Mesodermal cell (in vitro differentiated cells): ENCODE measurements around the gene RRAGA.

ENCODE experiments used
- H3K27ac ChIP-seq: 2 replicates; pipeline ENCODE4 v1.7.0; 2013; ENCODE audit warnings: mild to moderate bottlenecking, low read depth, low read length, moderate library complexity; ENCODE audit not compliant: severe bottlenecking
- H3K36me3 ChIP-seq: 2 replicates; pipeline ENCODE4 v1.7.1; 2013; ENCODE audit warnings: mild to moderate bottlenecking, low read length, moderate library complexity; ENCODE audit not compliant: control insufficient read depth, insufficient read depth
- H3K4me1 ChIP-seq: one replicate; pipeline ENCODE4 v1.7.1; 2013; ENCODE audit warnings: mild to moderate bottlenecking, low read length; ENCODE audit not compliant: insufficient read depth, control insufficient read depth, poor library complexity, severe bottlenecking
- H3K4me3 ChIP-seq: 2 replicates; pipeline ENCODE4 v1.7.0; 2013; ENCODE audit warnings: low read length, control low read depth, mild to moderate bottlenecking; ENCODE audit not compliant: insufficient read depth, poor library complexity, severe bottlenecking; ENCODE audit errors: extremely low read depth
- H3K9me3 ChIP-seq: 2 replicates; pipeline ENCODE4 v1.7.1; 2013; ENCODE audit warnings: mild to moderate bottlenecking, low read length, moderate library complexity; ENCODE audit not compliant: control insufficient read depth
- WGBS, 2 experiments: methylation state at CpG; one replicate each; pipeline ENCODE4 v1.1.5; 2013; ENCODE audit warnings: missing lambda C conversion rate in 2 of 2; ENCODE audit not compliant: insufficient coverage in 2 of 2; 5-methylcytosine and 5-hydroxymethylcytosine counted together

RRAGA gene

GRCh38 chr9:19028835-19029451 lies 20.3 kb upstream of the RRAGA start:
- H3K9me3 ChIP-seq, result no peaks in the 10 kb centered on the region
- H3K27ac ChIP-seq, result no peak overlapping the region
- no peak overlapping the region for H3K4me3 ChIP-seq
- no peaks in the 10 kb centered on the region for H3K4me1 ChIP-seq
- no peaks in the 10 kb centered on the region for H3K36me3 ChIP-seq
- 24 to 26% methylated on average over 4 of the region's 8 CpGs for WGBS, 2 experiments

- no peaks in the 10 kb centered on the region for H3K4me1 ChIP-seq
- H3K4me3 ChIP-seq, result no peak overlapping the region
- H3K9me3 ChIP-seq, result no peaks in the 10 kb centered on the region
- H3K27ac ChIP-seq, result no peak overlapping the region
- no peaks in the 10 kb centered on the region for H3K36me3 ChIP-seq
- no CpG with 5 or more reads among the region's 1 CpG for WGBS, 2 experiments
Observed at GRCh38 chr9:19030899-19031298, 18.3 kb upstream of the RRAGA start.

DNA sequence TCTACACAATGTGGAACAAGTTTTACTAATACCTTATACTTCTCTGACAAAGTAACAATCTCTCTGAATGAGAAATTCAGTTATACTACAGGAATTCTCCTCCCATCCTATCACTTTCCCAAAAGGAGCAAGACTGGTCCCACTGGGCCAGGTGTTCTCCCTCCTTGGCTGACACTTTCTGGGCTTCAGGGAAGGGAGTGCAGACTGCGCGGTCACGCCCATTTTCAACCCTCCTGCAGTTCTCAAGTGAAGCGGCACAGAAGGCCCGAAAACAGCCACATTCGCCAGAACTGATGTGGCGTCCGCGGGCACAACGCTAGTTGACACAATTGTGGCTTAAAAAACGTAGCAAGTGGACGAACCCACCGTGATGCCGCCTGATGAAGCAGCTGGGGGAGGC lies 16.8 kb upstream of the RRAGA start:
- no peak overlapping the region for H3K4me3 ChIP-seq
- no peak overlapping the region for H3K27ac ChIP-seq
- no peaks in the 10 kb centered on the region for H3K36me3 ChIP-seq
- no peaks in the 10 kb centered on the region for H3K4me1 ChIP-seq
- 93 to 95% methylated on average over 14 of the region's 14 CpGs for WGBS, 2 experiments
- no peaks in the 10 kb centered on the region for H3K9me3 ChIP-seq

GRCh38 chr9:19033015-19033414 lies 16.2 kb upstream of the RRAGA start, which contains the start of gene SAXO1:
SAXO1 (minus strand) TSS chr9:19033209; CDS start chr9:19032908, 301 bp downstream.
- Histone ChIP-seq H3K9me3 (no peaks in the 10 kb centered on the region), H3K27ac (no peak within 1 kb of the TSS), H3K36me3 (no peaks in the 10 kb centered on the region), H3K4me1 (no peaks in the 10 kb centered on the region), H3K4me3 (no peak within 1 kb of the TSS)
- WGBS, 2 experiments, result 93 to 94% methylated on average over 19 to 20 of the region's 20 CpGs

DNA sequence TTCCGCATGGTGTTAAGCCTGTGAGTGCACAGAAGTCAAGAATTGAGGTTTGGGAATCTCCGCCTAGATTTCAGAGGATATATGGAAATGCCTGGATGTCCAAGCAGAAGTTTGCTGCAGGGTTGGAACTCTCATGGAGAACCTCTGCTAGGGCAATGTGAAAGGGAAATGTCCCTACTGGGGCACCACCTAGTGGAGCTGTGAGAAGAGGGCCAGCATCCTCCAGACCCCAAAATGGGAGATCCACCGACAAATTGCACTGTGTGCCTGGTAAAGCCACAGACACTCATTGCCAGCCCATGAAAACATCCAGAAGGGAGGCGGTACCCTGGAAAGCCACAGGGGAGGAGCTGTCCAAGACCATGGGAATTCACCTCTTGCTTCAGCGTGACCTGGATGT lies 12.6 kb upstream of the RRAGA start:
- H3K36me3 ChIP-seq, result no peaks in the 10 kb centered on the region
- H3K9me3 ChIP-seq, result no peaks in the 10 kb centered on the region
- H3K4me1 ChIP-seq, result no peaks in the 10 kb centered on the region
- H3K4me3 ChIP-seq, result no peak overlapping the region
- H3K27ac ChIP-seq, result no peak overlapping the region
- 95 to 100% methylated on average over 4 to 5 of the region's 5 CpGs for WGBS, 2 experiments

GRCh38 chr9:19049917-19050636 lies 850 bp downstream of the RRAGA start:
- Histone ChIP-seq H3K27ac (peak overlapping the region; percentile 97), H3K4me3 (peak overlapping the region; percentile 96), H3K36me3 (peaks cover 6% of the 10 kb centered on the region), H3K9me3 (no peaks in the 10 kb centered on the region), H3K4me1 (no peaks in the 10 kb centered on the region)
- 3 to 4% methylated on average over 28 to 32 of the region's 33 CpGs for WGBS, 2 experiments

DNA sequence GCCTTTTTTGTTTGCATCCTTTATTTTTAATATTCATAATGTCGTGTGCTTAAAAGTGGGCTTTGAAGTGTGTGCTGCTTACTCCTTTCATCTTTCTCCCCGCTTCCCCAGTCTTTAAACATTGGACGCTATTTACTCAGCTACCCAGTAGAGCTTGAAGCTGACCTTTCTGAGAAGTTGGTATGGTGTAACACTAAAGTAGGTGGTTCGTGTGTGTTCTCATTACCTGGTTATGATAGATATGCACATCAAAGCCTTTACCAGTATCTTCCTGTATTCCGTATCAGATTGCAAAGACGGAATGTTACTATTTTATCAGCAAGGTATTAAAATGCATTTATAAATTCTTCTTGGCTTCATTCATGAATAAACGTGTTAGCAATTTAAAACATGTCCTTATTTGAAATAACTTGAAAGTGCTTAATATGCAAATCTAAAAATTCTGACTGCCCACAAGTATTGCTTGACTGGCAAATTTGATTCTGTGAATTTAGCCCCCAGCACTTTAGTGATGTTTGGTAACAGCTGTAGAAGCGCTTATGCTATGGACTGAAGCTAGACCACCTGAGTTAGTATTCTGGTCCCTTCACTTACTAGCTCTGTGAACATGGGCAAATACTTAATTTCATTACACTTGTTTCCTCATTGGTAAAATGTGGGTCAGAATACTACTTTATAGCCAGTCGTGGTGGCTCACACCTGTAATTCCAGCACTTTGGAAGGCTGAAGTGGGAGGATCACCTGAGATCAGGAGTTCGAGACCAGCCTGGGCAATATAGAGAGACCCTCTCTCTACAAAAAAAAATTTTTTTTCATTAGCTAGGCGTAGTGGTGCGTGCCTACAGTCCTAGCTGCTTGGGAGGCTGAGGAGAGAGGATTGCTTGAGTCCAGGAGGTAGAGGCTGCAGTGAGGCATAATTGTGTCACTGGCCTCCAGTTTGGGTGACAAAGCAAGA lies 1.7 kb downstream of the RRAGA start:
- Histone ChIP-seq H3K36me3 (peaks cover 6% of the 10 kb centered on the region), H3K27ac (peak overlapping the region; percentile 97), H3K4me3 (peak overlapping the region; percentile 96), H3K4me1 (no peaks in the 10 kb centered on the region), H3K9me3 (no peaks in the 10 kb centered on the region)
- WGBS, 2 experiments, result 87 to 92% methylated on average over 2 of the region's 12 CpGs

DNA sequence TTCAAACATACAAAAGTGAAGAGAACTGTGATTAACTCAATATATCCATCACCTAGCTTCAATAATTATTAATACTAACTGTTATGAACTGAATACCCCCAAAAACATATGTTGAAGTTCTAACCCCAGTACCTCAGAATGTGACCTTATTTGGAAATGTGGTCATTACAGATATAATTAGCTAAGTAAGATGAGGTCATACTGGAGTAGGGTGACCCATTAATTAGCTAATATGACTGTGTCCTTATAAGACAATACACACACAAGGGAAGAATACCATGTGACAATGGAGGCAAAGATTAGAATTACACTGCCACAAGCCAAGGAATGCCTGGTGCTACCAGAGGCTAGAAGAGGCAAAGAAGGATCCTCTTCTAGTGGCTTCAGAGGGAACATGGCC lies 7.8 kb downstream of the RRAGA start:
- H3K36me3 ChIP-seq, result peaks cover 60% of the 10 kb centered on the region
- no peak overlapping the region for H3K4me3 ChIP-seq
- H3K27ac ChIP-seq, result no peak overlapping the region
- H3K9me3 ChIP-seq, result no peaks in the 10 kb centered on the region
- H3K4me1 ChIP-seq, result no peaks in the 10 kb centered on the region

- no peaks in the 10 kb centered on the region for H3K4me1 ChIP-seq
- peaks cover 84% of the 10 kb centered on the region for H3K36me3 ChIP-seq
- WGBS, 2 experiments, result 100% methylated on average over 1 to 2 of the region's 2 CpGs
- H3K4me3 ChIP-seq, result no peak overlapping the region
- H3K27ac ChIP-seq, result no peak overlapping the region
- no peaks in the 10 kb centered on the region for H3K9me3 ChIP-seq
Observed at GRCh38 chr9:19074229-19074628, 25.0 kb downstream of the RRAGA start.

DNA sequence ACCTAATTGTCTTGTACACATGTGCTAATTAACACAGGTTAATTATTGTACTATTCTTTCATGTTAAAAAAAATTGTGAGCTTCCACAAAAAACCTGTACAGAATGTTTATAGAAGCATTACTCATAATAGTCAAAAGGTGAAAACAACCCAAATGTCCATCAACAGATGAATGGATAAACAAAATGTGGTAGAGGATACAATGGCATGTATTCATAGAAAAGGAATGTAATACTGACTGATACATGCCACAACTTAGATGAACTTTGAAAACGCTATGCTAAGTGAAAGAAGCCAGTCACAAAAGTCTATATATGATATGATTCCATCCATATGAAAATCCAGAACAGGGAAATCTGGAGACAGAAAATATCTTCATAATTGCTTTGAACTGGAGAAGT lies 25.6 kb downstream of the RRAGA start:
- Histone ChIP-seq H3K27ac (no peak overlapping the region), H3K9me3 (no peaks in the 10 kb centered on the region), H3K4me1 (no peaks in the 10 kb centered on the region), H3K4me3 (no peak overlapping the region), H3K36me3 (peaks cover 82% of the 10 kb centered on the region)
- WGBS, 2 experiments, result no CpG with 5 or more reads among the region's 1 CpG
